IPS-11a (cell line): Measurements from ENCODE around the gene ZNF324.
"Not testable (repeated sequence)": the region's sequence is repeated elsewhere in the genome, so short reads cannot be mapped to it uniquely, and the experiment has no call there.

Experiments
- H3K4me3 ChIP-seq: one replicate; pipeline ENCODE4 v1.5.1; 2013; ENCODE audit warnings: low read depth, low read length, control low read depth

The ZNF324 gene

GRCh38 chr19:58498316-58499020 is 31.6 kb downstream of the ZNF324 start:
- H3K4me3 ChIP-seq = peak overlapping the region; percentile 83

GRCh38 chr19:58499021-58499927 is 32.4 kb downstream of the ZNF324 start:
- peak overlapping the region; percentile 83 for H3K4me3 ChIP-seq

GRCh38 chr19:58500242-58500641 is 33.4 kb downstream of the ZNF324 start:
- peak overlapping the region; percentile 58 for H3K4me3 ChIP-seq

- H3K4me3 ChIP-seq = not testable (repeated sequence)
Measured at GRCh38 chr19:58507602-58508223, 40.8 kb downstream of the ZNF324 start.

GRCh38 chr19:58509731-58510083 is 42.8 kb downstream of the ZNF324 start:
- no peak overlapping the region for H3K4me3 ChIP-seq

GRCh38 chr19:58510084-58510862 is 43.4 kb downstream of the ZNF324 start:
- H3K4me3 ChIP-seq = no peak overlapping the region

GRCh38 chr19:58511353-58512208 is 44.7 kb downstream of the ZNF324 start, which contains the start of gene SLC27A5:
TSS of gene SLC27A5 (minus strand) at chr19:58511992. CDS start at chr19:58511955, 37 bp downstream.
- H3K4me3 ChIP-seq = no peak within 1 kb of the TSS

- H3K4me3 ChIP-seq = no peak overlapping the region
Measured at GRCh38 chr19:58513213-58513693, 46.4 kb downstream of the ZNF324 start.

- H3K4me3 ChIP-seq = peak overlapping the region; percentile 63
Measured at GRCh38 chr19:58513694-58514563, 47.0 kb downstream of the ZNF324 start.

- H3K4me3 ChIP-seq = peak overlapping the region; percentile 63
Measured at GRCh38 chr19:58514564-58515022, 47.7 kb downstream of the ZNF324 start.

GRCh38 chr19:58515259-58515658 is 48.4 kb downstream of the ZNF324 start:
- H3K4me3 ChIP-seq = no peak overlapping the region

GRCh38 chr19:58516246-58516836 is 49.5 kb downstream of the ZNF324 start:
- H3K4me3 ChIP-seq = no peak overlapping the region

GRCh38 chr19:58516964-58517833 is 50.3 kb downstream of the ZNF324 start:
- no peak overlapping the region for H3K4me3 ChIP-seq

- H3K4me3 ChIP-seq = peak overlapping the region; percentile 85
Measured at GRCh38 chr19:58518256-58519086, 51.6 kb downstream of the ZNF324 start.

- H3K4me3 ChIP-seq = peak overlapping the region; percentile 85
Measured at GRCh38 chr19:58519087-58519354, 52.1 kb downstream of the ZNF324 start.

GRCh38 chr19:58519355-58520256 is 52.7 kb downstream of the ZNF324 start, which contains the start of gene ZBTB45:
TSS of gene ZBTB45 (minus strand) at chr19:58519810. CDS start at chr19:58517673, 2,137 bp downstream.
- peak within 1 kb of the TSS; percentile 85 for H3K4me3 ChIP-seq
